ENCODE data around the gene IFITM5. TPM values are rescaled to one million over a fixed set of nuclear protein-coding genes. Genes with fewer than 3 reads are reported as not detected.
"Not testable (repeated sequence)": the region's sequence is repeated elsewhere in the genome, so short reads cannot be mapped to it uniquely, and the experiment has no call there.

Gene IFITM5
- total RNA-seq, 2 donors from 2014 or later, result not detected

DNA sequence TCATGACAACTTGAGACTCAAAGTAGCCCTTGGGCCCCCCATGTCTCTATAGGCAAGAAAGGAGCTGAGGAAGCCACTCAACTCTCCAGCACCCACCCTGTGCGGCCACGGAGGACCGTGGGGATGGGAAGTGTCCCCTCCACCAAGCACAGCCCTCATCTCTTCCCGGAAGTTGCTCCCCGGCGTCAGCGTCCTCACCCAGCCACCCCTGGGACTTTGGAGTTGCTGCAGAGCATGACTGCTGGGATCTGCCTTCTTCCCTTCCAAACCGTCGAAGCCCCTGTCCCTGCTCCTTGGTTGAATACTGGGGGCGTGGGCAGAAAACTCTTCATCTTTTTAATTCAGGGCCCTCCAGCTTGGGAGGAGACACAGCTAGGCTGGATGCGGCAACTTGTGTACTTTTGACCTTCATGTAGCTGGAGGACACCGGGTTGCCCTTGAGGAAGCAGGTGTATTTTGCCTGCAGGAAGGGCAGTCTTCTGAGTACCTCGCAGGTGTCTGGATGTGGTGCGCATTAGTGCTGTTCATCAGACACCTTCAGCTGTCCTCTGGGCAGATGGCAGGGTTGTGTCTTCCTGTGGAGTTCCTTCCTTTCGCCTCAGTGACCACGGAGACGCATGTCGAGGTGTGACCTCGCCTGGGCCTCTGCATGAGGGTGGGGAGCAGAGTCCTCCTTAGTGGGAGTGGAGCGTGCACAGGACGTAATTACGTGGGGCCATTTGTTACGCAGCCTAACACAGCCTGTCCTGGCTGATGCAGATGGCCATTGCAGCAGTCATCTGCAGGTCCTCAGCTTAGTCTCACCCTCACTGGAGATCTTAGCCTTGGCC lies 33.5 kb upstream of the IFITM5 start:
- no peak overlapping the region for H3K27ac Mint-ChIP-seq
- no peak overlapping the region for H3K4me3 Mint-ChIP-seq
- no peak for DNase-seq
- ATAC-seq, result no peak
- no peaks in the 10 kb centered on the region for H3K9me3 ChIP-seq (ENCODE audit: control insufficient read depth, low read length, poor library complexity, severe bottlenecking)
- peaks cover 26% of the 10 kb centered on the region for H3K4me1 Mint-ChIP-seq
- no peaks in the 10 kb centered on the region for H3K27me3 Mint-ChIP-seq
- no peaks in the 10 kb centered on the region for H3K36me3 Mint-ChIP-seq (ENCODE audit: low read depth)

DNA sequence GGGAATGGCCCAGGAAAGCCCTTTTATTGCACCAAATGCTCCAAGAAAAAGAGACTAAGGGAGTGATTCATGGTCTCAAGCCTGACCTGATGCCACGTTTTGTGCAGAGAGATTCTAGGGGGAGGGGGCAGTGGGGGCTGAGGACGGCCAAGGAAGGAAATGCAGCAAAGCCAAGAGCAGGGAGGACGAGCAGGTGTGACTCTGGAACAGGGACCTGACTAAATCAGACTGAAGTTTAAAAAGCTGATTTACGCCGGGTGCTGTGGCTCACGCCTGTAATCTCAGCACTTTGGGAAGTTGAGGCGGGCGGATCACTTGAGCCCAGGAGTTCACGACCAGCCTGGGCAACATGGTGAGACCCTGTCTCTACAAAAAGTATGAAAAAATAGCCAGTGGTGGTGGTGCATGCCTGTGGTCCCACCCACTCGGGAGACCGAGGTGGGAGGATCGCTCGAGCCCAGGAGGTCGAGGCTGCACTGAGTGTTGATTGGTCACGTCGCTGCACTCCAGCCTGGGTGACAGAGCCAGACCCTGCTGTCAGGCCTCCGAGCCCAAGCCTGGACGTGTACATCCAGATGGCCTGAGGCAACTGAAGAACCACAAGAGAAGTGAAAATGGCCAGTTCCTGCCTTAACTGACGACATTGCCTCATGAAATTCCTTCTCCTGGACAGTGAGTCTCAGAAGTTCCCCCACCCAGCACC lies 32.2 kb upstream of the IFITM5 start:
- Mint-ChIP-seq H3K4me1 (peaks cover 32% of the 10 kb centered on the region), H3K4me3 (peak overlapping the region; percentile 78), H3K36me3 (ENCODE audit: low read depth) (no peaks in the 10 kb centered on the region), H3K27ac (no peak overlapping the region), H3K27me3 (no peaks in the 10 kb centered on the region)
- ATAC-seq (no peak), DNase-seq (no peak)
- H3K9me3 ChIP-seq (ENCODE audit: control insufficient read depth, low read length, poor library complexity, severe bottlenecking), result no peaks in the 10 kb centered on the region

GRCh38 chr11:330694-331357 lies 31.5 kb upstream of the IFITM5 start:
- Mint-ChIP-seq H3K4me3 (peak overlapping the region; percentile 78), H3K4me1 (peaks cover 38% of the 10 kb centered on the region), H3K36me3 (ENCODE audit: low read depth) (no peaks in the 10 kb centered on the region), H3K27me3 (no peaks in the 10 kb centered on the region), H3K27ac (no peak overlapping the region)
- DNase-seq (no peak), ATAC-seq (no peak)
- no peaks in the 10 kb centered on the region for H3K9me3 ChIP-seq (ENCODE audit: control insufficient read depth, low read length, poor library complexity, severe bottlenecking)

- ATAC-seq (no peak), DNase-seq (no peak)
- Mint-ChIP-seq H3K27ac (no peak overlapping the region), H3K4me3 (no peak overlapping the region), H3K4me1 (peaks cover 38% of the 10 kb centered on the region), H3K27me3 (no peaks in the 10 kb centered on the region), H3K36me3 (ENCODE audit: low read depth) (no peaks in the 10 kb centered on the region)
- no peaks in the 10 kb centered on the region for H3K9me3 ChIP-seq (ENCODE audit: control insufficient read depth, low read length, poor library complexity, severe bottlenecking)
Measured at GRCh38 chr11:330307-330693, 31.0 kb upstream of the IFITM5 start.

DNA sequence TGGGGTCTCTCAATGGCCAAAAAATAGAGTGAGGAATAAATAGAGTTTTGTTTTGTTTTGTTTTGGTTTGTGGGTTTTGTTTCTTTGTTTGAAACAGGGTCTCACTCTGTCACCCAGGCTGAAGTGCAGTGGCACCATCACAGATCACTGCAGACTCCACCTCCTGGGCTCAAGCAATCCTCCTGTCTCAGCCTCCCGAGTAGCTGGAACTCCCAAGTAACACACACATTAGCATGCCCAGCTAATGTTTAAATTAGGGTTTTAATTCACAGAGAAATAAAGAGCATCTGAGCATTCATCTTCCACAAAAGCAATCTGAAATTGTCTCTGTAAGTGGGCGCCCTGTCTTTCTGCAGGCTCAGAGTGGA lies 30.5 kb upstream of the IFITM5 start:
- H3K36me3 Mint-ChIP-seq (ENCODE audit: low read depth), result no peaks in the 10 kb centered on the region
- peak overlapping the region; percentile 41 for H3K4me3 Mint-ChIP-seq
- H3K27ac Mint-ChIP-seq, result no peak overlapping the region

DNA sequence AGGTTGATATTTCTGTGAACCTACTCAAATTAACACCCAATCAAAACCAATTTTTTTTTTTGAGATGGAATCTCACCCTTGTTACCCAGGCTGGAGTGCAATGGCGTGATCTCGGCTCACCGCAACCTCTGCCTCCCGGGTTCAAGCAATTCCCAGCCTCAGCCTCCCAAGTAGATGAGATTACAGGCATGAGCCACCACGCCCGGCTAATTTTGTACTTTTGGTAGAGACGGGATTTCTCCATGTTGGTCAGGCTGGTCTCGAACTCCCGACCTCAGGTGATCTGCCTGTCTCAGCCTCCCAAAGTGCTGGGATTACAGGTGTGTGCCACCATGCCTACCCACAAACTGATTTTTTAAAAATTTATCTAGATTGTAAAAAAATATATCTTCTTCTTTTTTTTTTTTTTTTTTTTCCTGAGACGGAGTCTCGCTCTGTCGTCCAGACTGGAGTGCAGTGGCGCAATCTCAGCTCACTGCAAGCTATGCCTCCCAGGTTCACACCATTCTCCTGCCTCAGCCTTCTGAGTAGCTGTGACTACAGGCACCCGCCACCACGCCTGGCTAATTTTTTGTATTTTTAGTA lies 29.3 kb upstream of the IFITM5 start:
- H3K27ac Mint-ChIP-seq, result peak overlapping the region; percentile 45
- not testable (repeated sequence) for H3K27me3 Mint-ChIP-seq; DNase-seq; H3K9me3 ChIP-seq (ENCODE audit: control insufficient read depth, low read length, poor library complexity, severe bottlenecking); H3K36me3 Mint-ChIP-seq (ENCODE audit: low read depth); ATAC-seq
- peak overlapping the region; percentile 12 for H3K4me3 Mint-ChIP-seq
- peaks cover 43% of the 10 kb centered on the region for H3K4me1 Mint-ChIP-seq

More for the DNA sequence above, 30.5 kb upstream of the IFITM5 start:
- no peak for DNase-seq
- no peak for ATAC-seq
- Mint-ChIP-seq H3K4me1 (peaks cover 38% of the 10 kb centered on the region), H3K27me3 (no peaks in the 10 kb centered on the region)
- no peaks in the 10 kb centered on the region for H3K9me3 ChIP-seq (ENCODE audit: control insufficient read depth, low read length, poor library complexity, severe bottlenecking)

DNA sequence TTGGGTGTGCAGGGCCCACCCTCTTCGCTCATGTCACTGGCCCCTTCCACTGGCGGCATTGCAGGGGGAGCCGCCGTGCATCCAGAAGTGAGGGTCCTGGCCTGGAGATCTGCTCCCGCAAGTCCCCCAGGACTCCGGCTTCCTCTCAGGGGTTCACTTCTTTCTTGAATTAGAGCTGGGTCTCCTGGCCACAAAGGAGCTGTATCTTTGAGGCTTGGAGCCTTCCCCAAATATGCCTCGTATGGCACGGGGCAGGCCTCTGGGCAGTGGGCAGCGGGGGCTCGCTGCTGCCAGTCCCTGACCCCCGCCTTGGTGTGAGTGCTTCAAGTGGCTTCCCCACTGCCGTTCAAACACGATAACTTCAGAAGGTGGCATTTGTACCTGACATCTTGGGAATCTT lies 28.7 kb upstream of the IFITM5 start:
- no peaks in the 10 kb centered on the region for H3K36me3 Mint-ChIP-seq (ENCODE audit: low read depth)
- DNase-seq, result no peak
- peak overlapping the region; percentile 45 for H3K27ac Mint-ChIP-seq
- no peak for ATAC-seq
- H3K4me1 Mint-ChIP-seq, result peaks cover 43% of the 10 kb centered on the region
- no peaks in the 10 kb centered on the region for H3K9me3 ChIP-seq (ENCODE audit: control insufficient read depth, low read length, poor library complexity, severe bottlenecking)
- no peak overlapping the region for H3K4me3 Mint-ChIP-seq
- no peaks in the 10 kb centered on the region for H3K27me3 Mint-ChIP-seq

GRCh38 chr11:327581-327923 lies 28.2 kb upstream of the IFITM5 start:
- H3K4me1 Mint-ChIP-seq, result peaks cover 43% of the 10 kb centered on the region
- H3K27ac Mint-ChIP-seq, result peak overlapping the region; percentile 84
- DNase-seq (no peak), ATAC-seq (no peak)
- no peaks in the 10 kb centered on the region for H3K27me3 Mint-ChIP-seq
- peak overlapping the region; percentile 81 for H3K4me3 Mint-ChIP-seq
- no peaks in the 10 kb centered on the region for H3K9me3 ChIP-seq (ENCODE audit: control insufficient read depth, low read length, poor library complexity, severe bottlenecking)
- no peaks in the 10 kb centered on the region for H3K36me3 Mint-ChIP-seq (ENCODE audit: low read depth)

DNA sequence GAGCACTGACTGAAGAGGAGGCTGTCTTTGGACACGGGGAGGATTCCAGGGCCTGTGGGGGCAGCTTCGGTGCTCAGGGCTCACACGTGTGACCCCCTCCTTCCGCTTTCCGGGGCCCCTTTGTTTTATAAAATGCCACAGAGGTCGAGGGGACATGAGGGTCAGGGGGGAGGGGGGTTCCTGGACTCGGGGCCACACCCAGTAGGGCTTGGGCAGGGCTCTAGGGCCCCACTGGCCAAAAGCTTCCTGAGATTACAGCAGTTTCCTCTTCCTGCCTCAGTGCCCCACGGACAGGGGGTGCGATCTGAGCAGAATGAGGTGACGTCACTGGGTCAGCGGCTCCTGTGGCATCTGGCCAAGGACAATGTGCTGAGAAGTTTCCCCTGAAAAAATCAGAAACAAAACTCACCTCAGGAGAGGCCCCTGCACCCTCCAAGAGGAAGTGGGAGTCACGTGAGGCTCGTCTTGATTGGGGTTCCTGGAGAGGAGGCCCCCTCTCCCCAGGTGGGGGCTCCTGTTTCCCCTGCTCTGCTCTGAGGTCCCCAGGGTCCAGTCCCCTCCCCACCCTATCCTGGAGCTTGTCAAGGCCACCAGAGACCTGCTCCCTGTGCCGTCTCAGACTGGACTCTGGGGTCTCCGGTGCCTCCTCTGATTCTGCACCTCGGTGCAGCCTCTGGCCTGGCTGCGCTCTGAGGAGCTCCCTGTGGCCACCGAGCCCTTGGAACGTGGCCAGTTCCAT lies 27.7 kb upstream of the IFITM5 start:
- Mint-ChIP-seq H3K27me3 (no peaks in the 10 kb centered on the region), H3K27ac (peak overlapping the region; percentile 84), H3K4me1 (peaks cover 43% of the 10 kb centered on the region), H3K4me3 (peak overlapping the region; percentile 81), H3K36me3 (ENCODE audit: low read depth) (no peaks in the 10 kb centered on the region)
- H3K9me3 ChIP-seq (ENCODE audit: control insufficient read depth, low read length, poor library complexity, severe bottlenecking), result no peaks in the 10 kb centered on the region
- ATAC-seq (peak; percentile 74), DNase-seq (peak in 1 of 3 donors; percentile 41)

- peak; percentile 12 for ATAC-seq
- no peaks in the 10 kb centered on the region for H3K9me3 ChIP-seq (ENCODE audit: control insufficient read depth, low read length, poor library complexity, severe bottlenecking)
- Mint-ChIP-seq H3K4me3 (peak overlapping the region; percentile 81), H3K27ac (peak overlapping the region; percentile 84), H3K27me3 (no peaks in the 10 kb centered on the region), H3K4me1 (peaks cover 39% of the 10 kb centered on the region), H3K36me3 (ENCODE audit: low read depth) (no peaks in the 10 kb centered on the region)
- no peak for DNase-seq
Measured at GRCh38 chr11:326592-326841, 27.2 kb upstream of the IFITM5 start.

DNA sequence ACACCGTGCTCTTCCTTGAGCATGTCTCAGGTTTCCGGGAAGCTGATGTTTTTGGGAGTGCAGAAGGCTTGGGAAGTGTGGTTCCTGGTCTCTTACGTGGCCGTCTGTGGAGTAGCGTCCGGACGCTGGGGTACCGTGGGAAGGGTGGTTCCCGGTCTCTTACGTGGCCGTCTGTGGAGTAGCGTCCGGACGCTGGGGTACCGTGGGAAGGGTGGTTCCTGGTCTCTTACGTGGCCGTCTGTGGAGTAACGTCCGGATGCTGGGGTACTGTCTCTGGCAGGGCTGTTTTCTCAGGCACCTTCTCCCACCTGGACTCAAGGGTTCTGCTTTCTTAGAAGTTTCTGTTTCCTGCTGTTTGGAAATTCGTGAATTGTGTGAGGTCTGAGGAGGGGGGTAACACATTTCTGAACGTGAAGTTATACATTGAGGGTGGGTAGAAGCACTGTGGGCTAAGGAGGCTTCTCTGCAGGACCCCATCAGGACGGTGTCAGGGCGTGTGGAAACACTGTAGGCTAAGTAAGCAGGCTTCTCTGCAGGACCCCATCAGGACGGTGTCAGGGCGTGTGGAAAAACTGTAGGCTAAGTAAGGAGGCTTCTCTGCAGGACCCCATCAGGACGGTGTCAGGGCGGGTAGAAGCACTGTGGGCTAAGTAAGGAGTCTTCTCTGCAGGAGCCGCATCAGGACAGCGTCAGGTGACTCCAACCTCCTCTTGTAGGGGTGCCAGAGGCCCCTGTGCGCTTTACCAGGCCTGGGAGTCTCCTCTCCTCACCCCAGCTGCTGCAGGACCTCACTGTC lies 26.7 kb upstream of the IFITM5 start:
- ATAC-seq, result peak; percentile 5
- Mint-ChIP-seq H3K4me1 (peaks cover 35% of the 10 kb centered on the region), H3K27ac (peak overlapping the region; percentile 84), H3K36me3 (ENCODE audit: low read depth) (no peaks in the 10 kb centered on the region), H3K27me3 (no peaks in the 10 kb centered on the region), H3K4me3 (peak overlapping the region; percentile 81)
- no peak for DNase-seq
- H3K9me3 ChIP-seq (ENCODE audit: control insufficient read depth, low read length, poor library complexity, severe bottlenecking), result no peaks in the 10 kb centered on the region

All from T-helper 17 cell (primary cell).